Natural killer cell (primary cell): Measurements from ENCODE around the gene GALNT4. TPM values are rescaled to one million over a fixed set of nuclear protein-coding genes. Genes with fewer than 3 reads are reported as not detected.

Experiments
- ATAC-seq, 3 donors: fragments of 150-1000 bp in 2 of 3; fragments of 200-7000 bp in 1 of 3; cut with Tn5 transposase; 1 replicate in 1 of 3; 2 replicates in 2 of 3; pipeline ENCODE4 v1.10.0; 2021; ENCODE audit warnings: mild to moderate bottlenecking in 2 of 3, moderate library complexity in 2 of 3
- DNase-seq, 2 donors: peaks; one replicate each; pipeline versions ENCODE4 v3.0.0 to v3.0.0-alpha.2; 2013 to 2021; ENCODE audit warnings: mixed read lengths in 1 of 2
- H3K27ac ChIP-seq: one replicate; pipeline ENCODE4 v1.5.1; 2013; ENCODE audit warnings: mild to moderate bottlenecking, low read length
- H3K27me3 ChIP-seq: one replicate; pipeline ENCODE4 v1.6.1; 2013; ENCODE audit warnings: low read length; ENCODE audit not compliant: control insufficient read depth, insufficient read depth
- H3K36me3 ChIP-seq: one replicate; pipeline ENCODE4 v1.6.1; 2013; ENCODE audit warnings: low read length; ENCODE audit not compliant: control insufficient read depth, insufficient read depth
- H3K4me1 ChIP-seq: one replicate; pipeline ENCODE4 v1.6.1; 2013; ENCODE audit warnings: low read length; ENCODE audit not compliant: control insufficient read depth, insufficient read depth
- H3K4me3 ChIP-seq: one replicate; pipeline ENCODE4 v1.5.1; 2013; ENCODE audit warnings: low read length
- H3K9me3 ChIP-seq: one replicate; pipeline ENCODE4 v1.6.1; 2013; ENCODE audit warnings: low read length; ENCODE audit not compliant: control insufficient read depth, insufficient read depth
- H3K27ac Mint-ChIP-seq, 2 donors: one replicate each; pipeline ENCODE4 v1.8.0; 2022; ENCODE audit warnings: mild to moderate bottlenecking in 2 of 2, mixed read lengths in 2 of 2, moderate library complexity in 1 of 2
- H3K27me3 Mint-ChIP-seq, 2 donors: one replicate each; pipeline ENCODE4 v1.8.0; 2022; ENCODE audit warnings: low read depth in 2 of 2, mixed read lengths in 2 of 2
- H3K36me3 Mint-ChIP-seq: one replicate; pipeline ENCODE4 v1.8.0; 2022; ENCODE audit warnings: mixed read lengths
- H3K4me1 Mint-ChIP-seq, 2 donors: one replicate each; pipeline ENCODE4 v1.8.0; 2022; ENCODE audit warnings: mixed read lengths in 2 of 2
- H3K4me3 Mint-ChIP-seq: one replicate; pipeline ENCODE4 v1.8.0; 2022; ENCODE audit warnings: mild to moderate bottlenecking, moderate library complexity, mixed read lengths
- H3K9me3 Mint-ChIP-seq, 2 donors: one replicate each; pipeline ENCODE4 v1.8.0; 2022; ENCODE audit warnings: mixed read lengths in 2 of 2
- WGBS: methylation state at CpG from one replicate; pipeline ENCODE4 v1.1.7; 2013; ENCODE audit warnings: missing lambda C conversion rate; ENCODE audit not compliant: insufficient coverage; 5-methylcytosine and 5-hydroxymethylcytosine counted together
- intact Hi-C: fragments of 100-400 bp; cut with micrococcal nuclease; formaldehyde crosslinking; loops from one replicate; pipeline ENCODE4 v1.14.2; 2022
- total RNA-seq, 4 donors: library from RNA; stranded (reverse); fragments of 120-200 nt in 1 of 4; gene quantifications; one replicate each; pipeline versions ENCODE4 v1.2.3 to v1.2.4, GENCODE V29; 2013 to 2022
- TF ChIP-seq, protein P1 (sequence below): fragments of 200-600 bp; IDR thresholded peaks from one replicate; pipeline ENCODE4 v1.8.0; 2022; ENCODE audit warnings: antibody characterized with exemption

GALNT4 gene
- total RNA-seq, 3 donors from 2014 or later (not counting 1 experiment from before 2014, with no cell fraction given), result 14.3 to 19.9 (median 18.7) TPM

DNA sequence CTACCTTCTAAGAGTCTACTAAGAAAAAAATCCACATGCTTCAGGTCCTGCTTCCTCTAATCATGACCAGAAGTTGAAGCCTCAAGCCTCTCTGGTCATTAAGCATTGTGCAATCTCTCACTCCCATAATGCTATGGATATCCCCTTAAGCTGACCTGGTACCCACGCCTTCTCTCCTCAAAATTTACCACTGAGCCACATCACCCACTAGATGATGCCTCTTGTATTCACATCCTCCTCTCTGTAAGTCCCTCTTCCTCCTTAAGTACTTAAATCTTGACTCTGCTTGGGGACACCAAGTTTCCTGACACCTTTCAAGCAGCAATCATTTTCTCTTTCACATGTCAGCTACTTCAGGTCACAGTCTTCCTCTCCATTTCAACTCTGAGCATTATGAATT, 9.8 kb downstream of the GALNT4 start:
- Histone ChIP-seq H3K4me1 (peaks cover 12% of the 10 kb centered on the region), H3K27me3 (no peaks in the 10 kb centered on the region), H3K36me3 (peaks cover under 1% of the 10 kb centered on the region), H3K27ac (peak overlapping the region; percentile 25), H3K4me3 (no peak overlapping the region), H3K9me3 (no peaks in the 10 kb centered on the region)
- Mint-ChIP-seq H3K9me3 (no peaks in the 10 kb centered on the region), H3K4me3 (no peak overlapping the region), H3K4me1 (peaks cover 7 to 11% of the 10 kb centered on the region in 2 donors), H3K27me3 (no peaks in the 10 kb centered on the region), H3K36me3 (no peaks in the 10 kb centered on the region), H3K27ac (no peak overlapping the region)
- peak; percentile 76 to 81 (median 79) for ATAC-seq
- DNase-seq, result no peak
- intact Hi-C loops, result no loop called here
- 18% methylated on average over 1 of the region's 1 CpG for WGBS
- TF ChIP-seq, protein P1, sequence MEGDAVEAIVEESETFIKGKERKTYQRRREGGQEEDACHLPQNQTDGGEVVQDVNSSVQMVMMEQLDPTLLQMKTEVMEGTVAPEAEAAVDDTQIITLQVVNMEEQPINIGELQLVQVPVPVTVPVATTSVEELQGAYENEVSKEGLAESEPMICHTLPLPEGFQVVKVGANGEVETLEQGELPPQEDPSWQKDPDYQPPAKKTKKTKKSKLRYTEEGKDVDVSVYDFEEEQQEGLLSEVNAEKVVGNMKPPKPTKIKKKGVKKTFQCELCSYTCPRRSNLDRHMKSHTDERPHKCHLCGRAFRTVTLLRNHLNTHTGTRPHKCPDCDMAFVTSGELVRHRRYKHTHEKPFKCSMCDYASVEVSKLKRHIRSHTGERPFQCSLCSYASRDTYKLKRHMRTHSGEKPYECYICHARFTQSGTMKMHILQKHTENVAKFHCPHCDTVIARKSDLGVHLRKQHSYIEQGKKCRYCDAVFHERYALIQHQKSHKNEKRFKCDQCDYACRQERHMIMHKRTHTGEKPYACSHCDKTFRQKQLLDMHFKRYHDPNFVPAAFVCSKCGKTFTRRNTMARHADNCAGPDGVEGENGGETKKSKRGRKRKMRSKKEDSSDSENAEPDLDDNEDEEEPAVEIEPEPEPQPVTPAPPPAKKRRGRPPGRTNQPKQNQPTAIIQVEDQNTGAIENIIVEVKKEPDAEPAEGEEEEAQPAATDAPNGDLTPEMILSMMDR, result no peak

DNA sequence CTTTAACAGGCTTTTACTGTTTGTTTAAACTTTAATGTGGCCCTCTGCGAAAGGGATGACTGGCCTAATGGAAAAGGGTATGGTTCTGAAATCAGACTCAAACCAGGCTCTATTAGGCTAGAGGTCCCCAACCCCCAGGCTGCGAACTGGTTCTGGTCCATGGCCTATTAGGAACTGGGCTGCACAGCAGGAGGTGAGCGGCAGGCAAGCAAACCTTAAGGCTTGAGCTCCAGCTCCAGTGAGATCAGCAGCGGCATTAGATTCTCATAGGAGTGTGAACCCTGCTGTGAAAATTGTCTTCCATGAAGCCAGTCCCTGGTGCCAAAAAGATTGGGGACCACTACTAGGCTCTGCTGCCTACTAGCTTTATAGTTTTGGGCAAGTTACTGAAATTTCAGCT, 11.1 kb downstream of the GALNT4 start:
- no peaks in the 10 kb centered on the region for H3K27me3 ChIP-seq
- intact Hi-C loops, result no loop called here
- H3K4me1 Mint-ChIP-seq, result peaks cover under 1 to 13% of the 10 kb centered on the region in 2 donors
- no peaks in the 10 kb centered on the region for H3K9me3 ChIP-seq
- no peak overlapping the region for H3K27ac ChIP-seq
- H3K4me1 ChIP-seq, result peaks cover 12% of the 10 kb centered on the region
- H3K27ac Mint-ChIP-seq, result no peak overlapping the region
- no peak for ATAC-seq
- TF ChIP-seq, protein P1, result no peak
- no peaks in the 10 kb centered on the region for H3K27me3 Mint-ChIP-seq
- no peak for DNase-seq
- H3K36me3 Mint-ChIP-seq, result no peaks in the 10 kb centered on the region
- 98% methylated on average over 4 of the region's 4 CpGs for WGBS
- no peak overlapping the region for H3K4me3 Mint-ChIP-seq
- H3K36me3 ChIP-seq, result no peaks in the 10 kb centered on the region
- H3K9me3 Mint-ChIP-seq, result no peaks in the 10 kb centered on the region
- H3K4me3 ChIP-seq, result no peak overlapping the region

- Mint-ChIP-seq H3K27ac (peak overlapping the region in 1 of 2 donors; percentile 6), H3K4me3 (no peak overlapping the region), H3K9me3 (no peaks in the 10 kb centered on the region), H3K27me3 (no peaks in the 10 kb centered on the region), H3K4me1 (peaks cover 19 to 25% of the 10 kb centered on the region in 2 donors), H3K36me3 (no peaks in the 10 kb centered on the region)
- Histone ChIP-seq H3K27ac (no peak overlapping the region), H3K4me3 (no peak overlapping the region), H3K27me3 (no peaks in the 10 kb centered on the region), H3K9me3 (no peaks in the 10 kb centered on the region), H3K36me3 (no peaks in the 10 kb centered on the region), H3K4me1 (no peaks in the 10 kb centered on the region)
- intact Hi-C loops, result no loop called here
- 96% methylated on average over 5 of the region's 9 CpGs for WGBS
- TF ChIP-seq, protein P1, result no peak
- no peak for ATAC-seq
- DNase-seq, result no peak
These were observed 17.4 kb downstream of the GALNT4 start for GRCh38 chr12:89507015-89507824.

DNA sequence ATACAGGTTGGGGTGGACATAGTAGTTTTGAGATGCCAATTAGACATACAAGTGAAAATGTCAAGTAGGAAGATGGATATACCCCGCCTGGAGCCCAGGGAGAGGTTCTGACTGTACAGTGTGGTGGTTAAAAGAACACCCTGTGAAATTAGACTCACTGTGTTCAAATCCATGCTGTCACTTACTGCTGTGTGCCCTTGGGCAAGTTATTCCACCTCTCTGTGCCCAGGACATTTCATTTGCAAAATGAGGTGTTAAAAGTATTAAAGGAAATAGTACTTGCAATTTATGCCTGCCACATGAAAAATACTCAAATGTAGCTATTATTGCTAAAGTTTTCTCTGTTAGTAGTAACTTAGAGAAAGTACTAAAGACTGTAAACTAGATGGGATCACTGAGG, 18.5 kb downstream of the GALNT4 start:
- intact Hi-C loops, result no loop called here
- Histone ChIP-seq H3K27ac (no peak overlapping the region), H3K36me3 (no peaks in the 10 kb centered on the region), H3K27me3 (no peaks in the 10 kb centered on the region), H3K4me1 (no peaks in the 10 kb centered on the region), H3K9me3 (no peaks in the 10 kb centered on the region), H3K4me3 (no peak overlapping the region)
- ATAC-seq (no peak), DNase-seq (no peak)
- Mint-ChIP-seq H3K4me1 (peaks cover 25 to 29% of the 10 kb centered on the region in 2 donors), H3K36me3 (no peaks in the 10 kb centered on the region), H3K4me3 (no peak overlapping the region), H3K9me3 (no peaks in the 10 kb centered on the region), H3K27ac (peak overlapping the region in 1 of 2 donors; percentile 1), H3K27me3 (no peaks in the 10 kb centered on the region)
- TF ChIP-seq, protein P1, result no peak
- 0% methylated on average over 1 of the region's 1 CpG for WGBS
